NT2/D1 (cell line): Measurements from ENCODE around the gene PALLD.
"Not testable (repeated sequence)": the region's sequence is repeated elsewhere in the genome, so short reads cannot be mapped to it uniquely, and the experiment has no call there.

ENCODE experiments used
- DNase-seq: peaks from one replicate; pipeline ENCODE4 v3.0.0-alpha.2; 2011; ENCODE audit warnings: low read depth, low spot score
- H3K27me3 ChIP-seq: 2 replicates; pipeline ENCODE4 v1.6.0; 2011; ENCODE audit warnings: mild to moderate bottlenecking; ENCODE audit not compliant: insufficient read length, insufficient read depth
- H3K36me3 ChIP-seq: 2 replicates; pipeline ENCODE4 v1.6.1; 2011; ENCODE audit warnings: mild to moderate bottlenecking, low read length, mixed read lengths; ENCODE audit not compliant: insufficient read depth, insufficient read length
- H3K4me1 ChIP-seq: 2 replicates; pipeline ENCODE4 v1.5.1; 2011; ENCODE audit not compliant: insufficient read depth, insufficient read length
- H3K4me3 ChIP-seq: 2 replicates; pipeline ENCODE4 v1.5.1; 2011; ENCODE audit warnings: low read depth; ENCODE audit not compliant: insufficient read length
- H3K9ac ChIP-seq: 2 replicates; pipeline ENCODE4 v1.6.0; 2011; ENCODE audit warnings: low read depth; ENCODE audit not compliant: insufficient read length
- H3K9me3 ChIP-seq: 2 replicates; pipeline ENCODE4 v1.5.1; 2011; ENCODE audit warnings: mild to moderate bottlenecking, low read length; ENCODE audit not compliant: insufficient read depth
- SUZ12 ChIP-seq: IDR thresholded peaks from 2 replicates; pipeline ENCODE4 v1.6.1; 2011; ENCODE audit not compliant: insufficient read length, insufficient read depth; ENCODE audit errors: extremely low read depth
- YY1 ChIP-seq: IDR thresholded peaks from 2 replicates; pipeline ENCODE4 v1.6.1; 2011; ENCODE audit not compliant: insufficient read length, insufficient read depth
- ZNF274 ChIP-seq: IDR thresholded peaks from 2 replicates; pipeline ENCODE4 v1.6.1; 2011; ENCODE audit warnings: mild to moderate bottlenecking, low read depth, low read length

The PALLD gene

DNA sequence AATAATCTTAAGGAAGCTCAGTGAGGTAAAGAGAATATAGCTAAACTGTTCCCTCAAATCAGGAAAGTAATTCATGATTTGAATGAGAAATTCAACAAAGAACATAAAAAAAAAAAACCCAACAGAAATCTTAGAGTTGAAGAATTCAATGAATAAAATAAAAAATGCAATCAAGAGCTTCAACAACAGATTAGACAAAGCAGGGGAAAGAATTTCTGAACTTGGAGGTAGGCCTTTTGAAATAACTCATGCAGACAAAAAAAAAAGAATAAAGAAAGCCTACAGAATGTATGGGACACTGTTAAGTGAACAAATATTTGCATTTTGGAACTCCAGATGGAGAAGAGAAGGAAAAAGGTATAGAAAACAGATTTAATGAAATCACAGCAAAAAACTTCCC is 435.3 kb downstream of the PALLD start:
- no peaks in the 10 kb centered on the region for H3K27me3 ChIP-seq
- no peaks in the 10 kb centered on the region for H3K4me1 ChIP-seq
- no peak overlapping the region for H3K9ac ChIP-seq
- no peak overlapping the region for H3K4me3 ChIP-seq
- H3K9me3 ChIP-seq: no peaks in the 10 kb centered on the region; the same call in 1 of the 2 replicates
- no peak for DNase-seq
- TF ChIP-seq ZNF274: no peak
- no peak for TF ChIP-seq SUZ12
- TF ChIP-seq YY1: no peak
- peaks cover 23% of the 10 kb centered on the region for H3K36me3 ChIP-seq

DNA sequence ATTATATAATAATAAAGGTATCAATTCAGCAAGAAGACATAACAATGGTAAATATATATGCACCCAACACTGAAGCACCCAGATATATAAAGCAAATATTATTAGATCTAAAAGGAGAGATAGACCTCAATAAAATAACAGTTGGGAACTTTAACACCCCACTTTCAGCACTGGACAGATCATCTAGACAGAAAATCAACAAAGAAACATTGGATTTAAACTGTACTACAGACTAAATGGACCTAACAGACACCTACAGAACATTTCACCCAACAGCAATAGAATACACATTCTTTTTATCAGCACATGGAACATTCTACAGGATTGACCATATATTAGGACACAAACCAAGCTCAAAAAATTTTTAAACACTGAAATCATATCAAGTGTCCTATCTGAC is 436.6 kb downstream of the PALLD start:
- Histone ChIP-seq H3K4me3 (no peak overlapping the region), H3K9ac (no peak overlapping the region), H3K36me3 (peaks cover 11% of the 10 kb centered on the region), H3K27me3 (no peaks in the 10 kb centered on the region), H3K9me3 (no peaks in the 10 kb centered on the region; the same call in 1 of the 2 replicates), H3K4me1 (no peaks in the 10 kb centered on the region)
- no peak for DNase-seq
- no peak for TF ChIP-seq ZNF274
- TF ChIP-seq SUZ12: no peak
- TF ChIP-seq YY1: no peak

DNA sequence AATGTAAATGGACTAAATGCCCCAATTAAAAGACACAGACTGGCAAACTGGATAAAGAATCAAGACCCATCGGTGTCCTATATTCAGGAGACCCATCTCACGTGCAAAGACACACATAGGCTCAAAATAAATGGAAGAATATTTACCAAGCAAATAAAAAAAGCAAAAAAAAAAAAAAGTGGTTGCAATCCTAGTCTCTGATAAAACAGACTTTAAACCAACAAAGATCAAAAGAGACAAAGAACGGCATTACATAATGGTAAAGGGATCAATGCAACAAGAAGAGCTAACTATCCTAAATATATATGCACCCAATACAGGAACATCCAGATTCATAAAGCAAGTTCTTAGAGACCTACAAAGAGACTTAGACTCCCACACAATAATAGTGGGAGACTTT is 440.6 kb downstream of the PALLD start:
- not testable (repeated sequence) for H3K27me3 ChIP-seq, H3K9ac ChIP-seq, H3K36me3 ChIP-seq, H3K4me1 ChIP-seq, H3K4me3 ChIP-seq, H3K9me3 ChIP-seq, DNase-seq

DNA sequence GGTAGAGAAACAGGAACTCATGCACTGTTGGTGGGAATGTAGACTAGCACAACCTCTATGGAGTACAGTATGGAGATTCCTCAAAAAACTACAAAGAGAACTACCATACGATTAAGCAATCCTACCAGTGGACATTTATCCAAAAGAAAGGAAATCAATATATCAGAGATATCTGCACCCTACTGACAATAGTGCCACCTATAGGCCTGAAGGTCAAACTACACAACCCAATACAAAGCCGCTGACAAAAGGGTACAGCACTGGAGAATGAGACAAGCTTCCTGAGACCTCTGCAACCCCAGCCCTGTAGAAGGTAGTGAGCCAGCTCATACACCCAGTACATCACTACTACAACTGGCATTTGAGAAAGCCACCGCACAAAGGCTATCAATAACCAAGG is 446.1 kb downstream of the PALLD start:
- no peaks in the 10 kb centered on the region for H3K27me3 ChIP-seq
- H3K36me3 ChIP-seq: no peaks in the 10 kb centered on the region
- no peak for DNase-seq
- no peaks in the 10 kb centered on the region for H3K4me1 ChIP-seq
- no peak overlapping the region for H3K9ac ChIP-seq
- TF ChIP-seq YY1: no peak
- no peak for TF ChIP-seq SUZ12
- no peak for TF ChIP-seq ZNF274
- no peak overlapping the region for H3K4me3 ChIP-seq
- H3K9me3 ChIP-seq: no peaks in the 10 kb centered on the region

DNA sequence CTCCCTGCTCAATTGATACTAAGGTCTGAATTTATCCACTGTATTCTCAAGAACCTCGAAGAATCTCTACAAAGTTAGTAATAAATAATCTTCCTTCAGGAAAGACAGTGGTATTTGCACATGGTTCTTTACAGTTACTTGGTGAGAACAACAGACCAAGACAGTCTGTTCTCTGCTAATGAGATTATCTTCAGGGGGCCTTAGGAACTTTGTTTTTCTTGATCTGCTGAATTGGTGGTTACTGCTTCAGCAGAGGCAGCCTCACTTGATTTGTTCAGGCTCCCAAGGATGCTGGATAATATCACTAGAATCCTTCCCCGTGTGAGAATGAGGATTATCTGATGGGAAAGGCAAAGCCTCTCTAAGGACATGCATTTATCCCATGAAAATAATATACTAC is 448.4 kb downstream of the PALLD start:
- Histone ChIP-seq H3K9me3 (no peaks in the 10 kb centered on the region), H3K36me3 (no peaks in the 10 kb centered on the region), H3K4me3 (no peak overlapping the region), H3K4me1 (no peaks in the 10 kb centered on the region), H3K9ac (no peak overlapping the region), H3K27me3 (no peaks in the 10 kb centered on the region)
- TF ChIP-seq SUZ12: no peak
- no peak for TF ChIP-seq YY1
- no peak for TF ChIP-seq ZNF274
- DNase-seq: no peak

DNA sequence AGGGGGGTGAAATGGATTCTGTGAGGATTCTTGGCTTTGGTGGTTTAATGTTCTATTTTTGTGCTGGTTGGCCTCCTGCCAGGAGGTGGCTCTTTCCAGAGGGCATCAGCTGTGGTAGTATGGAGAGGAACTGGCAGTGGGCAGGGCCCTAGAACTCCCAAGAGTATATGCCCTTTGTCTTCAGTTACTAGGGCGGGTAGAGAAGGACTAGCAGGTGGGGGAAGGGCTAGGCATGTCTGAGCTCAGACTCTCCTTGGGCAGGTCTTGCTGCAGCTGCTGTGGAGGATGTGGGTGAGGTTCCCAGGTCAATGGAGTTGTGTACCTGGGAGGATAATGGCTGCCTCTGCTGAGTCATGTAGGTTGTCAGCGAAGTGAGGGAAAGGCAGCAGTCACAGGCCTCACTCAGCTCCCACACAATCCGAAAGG is 456.0 kb downstream of the PALLD start:
- H3K9me3 ChIP-seq, H3K4me3 ChIP-seq, H3K27me3 ChIP-seq, DNase-seq, H3K9ac ChIP-seq, H3K36me3 ChIP-seq, H3K4me1 ChIP-seq: not testable (repeated sequence)

DNA sequence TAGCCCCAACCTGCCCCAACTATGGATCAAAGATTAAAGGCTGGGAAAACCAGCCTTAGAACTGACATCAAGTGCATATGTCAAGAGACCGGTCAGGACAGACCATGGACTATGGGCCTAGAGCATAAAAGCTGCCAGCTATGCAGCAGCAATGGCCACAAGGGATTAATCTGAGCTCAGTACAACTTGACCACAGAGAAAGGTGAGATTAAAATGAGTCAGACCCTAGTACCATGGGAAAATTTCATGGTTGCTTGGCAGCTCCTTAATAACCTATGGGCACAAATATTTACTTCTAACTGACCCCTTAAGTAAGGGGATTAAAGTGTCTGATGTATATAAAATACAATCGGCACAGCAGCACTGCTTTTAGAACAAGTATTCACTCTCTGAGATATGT is 458.8 kb downstream of the PALLD start:
- no peaks in the 10 kb centered on the region for H3K4me1 ChIP-seq
- H3K9ac ChIP-seq: no peak overlapping the region
- no peaks in the 10 kb centered on the region for H3K9me3 ChIP-seq
- no peak for DNase-seq
- no peak overlapping the region for H3K4me3 ChIP-seq
- H3K27me3 ChIP-seq: no peaks in the 10 kb centered on the region
- no peak for TF ChIP-seq SUZ12
- TF ChIP-seq YY1: no peak
- TF ChIP-seq ZNF274: no peak
- H3K36me3 ChIP-seq: no peaks in the 10 kb centered on the region

DNA sequence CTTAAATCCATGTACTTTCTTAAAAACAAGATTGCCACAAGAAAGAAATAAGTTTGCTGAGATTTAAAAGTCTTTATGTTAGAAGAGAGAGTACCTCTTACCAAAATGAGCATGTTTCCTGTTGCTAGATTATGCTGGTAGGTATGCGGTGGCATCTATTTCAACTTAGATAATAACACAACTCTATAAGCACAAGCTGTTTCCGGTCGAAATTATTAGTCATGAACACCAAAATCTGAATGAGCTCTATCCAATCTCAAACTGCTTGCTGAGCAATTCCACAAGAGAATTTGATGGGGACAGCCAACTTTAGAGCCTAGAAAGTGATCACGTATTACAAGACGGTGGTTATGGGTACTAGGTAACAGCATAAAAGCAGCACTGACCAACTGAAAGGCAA is 463.9 kb downstream of the PALLD start:
- Histone ChIP-seq H3K36me3 (no peaks in the 10 kb centered on the region), H3K9ac (no peak overlapping the region), H3K4me3 (no peak overlapping the region), H3K27me3 (no peaks in the 10 kb centered on the region), H3K4me1 (no peaks in the 10 kb centered on the region), H3K9me3 (no peaks in the 10 kb centered on the region)
- DNase-seq: no peak
- TF ChIP-seq YY1 (no peak), SUZ12 (no peak), ZNF274 (no peak)
